Mesodermal cell (in vitro differentiated cells): ENCODE measurements around the gene RGS5.

ENCODE experiments used
- H3K27ac ChIP-seq: 2 replicates; pipeline ENCODE4 v1.7.0; 2013; ENCODE audit warnings: mild to moderate bottlenecking, low read depth, low read length, moderate library complexity; ENCODE audit not compliant: severe bottlenecking
- H3K36me3 ChIP-seq: 2 replicates; pipeline ENCODE4 v1.7.1; 2013; ENCODE audit warnings: mild to moderate bottlenecking, low read length, moderate library complexity; ENCODE audit not compliant: control insufficient read depth, insufficient read depth
- H3K4me1 ChIP-seq: one replicate; pipeline ENCODE4 v1.7.1; 2013; ENCODE audit warnings: mild to moderate bottlenecking, low read length; ENCODE audit not compliant: insufficient read depth, control insufficient read depth, poor library complexity, severe bottlenecking
- H3K4me3 ChIP-seq: 2 replicates; pipeline ENCODE4 v1.7.0; 2013; ENCODE audit warnings: low read length, control low read depth, mild to moderate bottlenecking; ENCODE audit not compliant: insufficient read depth, poor library complexity, severe bottlenecking; ENCODE audit errors: extremely low read depth
- H3K9me3 ChIP-seq: 2 replicates; pipeline ENCODE4 v1.7.1; 2013; ENCODE audit warnings: mild to moderate bottlenecking, low read length, moderate library complexity; ENCODE audit not compliant: control insufficient read depth
- WGBS, 2 experiments: methylation state at CpG; one replicate each; pipeline ENCODE4 v1.1.5; 2013; ENCODE audit warnings: missing lambda C conversion rate in 2 of 2; ENCODE audit not compliant: insufficient coverage in 2 of 2; 5-methylcytosine and 5-hydroxymethylcytosine counted together

RGS5 gene

GRCh38 chr1:163169553-163169952 is 33.2 kb downstream of the RGS5 start:
- Histone ChIP-seq H3K4me3 (no peak overlapping the region), H3K4me1 (peaks cover 39% of the 10 kb centered on the region), H3K27ac (no peak overlapping the region), H3K9me3 (no peaks in the 10 kb centered on the region), H3K36me3 (peaks cover 31% of the 10 kb centered on the region)
- no CpG with 5 or more reads among the region's 1 CpG for WGBS, 2 experiments

- Histone ChIP-seq H3K4me3 (no peak overlapping the region), H3K4me1 (peaks cover 31% of the 10 kb centered on the region), H3K9me3 (no peaks in the 10 kb centered on the region), H3K36me3 (peaks cover 46% of the 10 kb centered on the region), H3K27ac (peak overlapping the region; percentile 58)
- WGBS, 2 experiments: 40% methylated on average over 1 of the region's 1 CpG; no CpG with 5 or more reads in 1 of the 2 experiments
Measured at GRCh38 chr1:163168053-163168452, 34.7 kb downstream of the RGS5 start.

GRCh38 chr1:163166886-163167555 is 35.7 kb downstream of the RGS5 start:
- Histone ChIP-seq H3K9me3 (no peaks in the 10 kb centered on the region), H3K27ac (peak overlapping the region; percentile 58), H3K4me1 (peaks cover 24% of the 10 kb centered on the region), H3K36me3 (peaks cover 56% of the 10 kb centered on the region), H3K4me3 (no peak overlapping the region)
- WGBS, 2 experiments: 79 to 100% methylated on average over 1 to 3 of the region's 6 CpGs

- Histone ChIP-seq H3K9me3 (no peaks in the 10 kb centered on the region), H3K27ac (no peak overlapping the region), H3K36me3 (peaks cover 74% of the 10 kb centered on the region), H3K4me3 (no peak overlapping the region), H3K4me1 (peaks cover 19% of the 10 kb centered on the region)
- 95% methylated on average over 2 of the region's 2 CpGs; no CpG with 5 or more reads in 1 of the 2 experiments for WGBS, 2 experiments
Measured at GRCh38 chr1:163165119-163165518, 37.6 kb downstream of the RGS5 start.

GRCh38 chr1:163163881-163164582 is 38.7 kb downstream of the RGS5 start:
- Histone ChIP-seq H3K27ac (no peak overlapping the region), H3K9me3 (no peaks in the 10 kb centered on the region), H3K36me3 (peaks cover 82% of the 10 kb centered on the region), H3K4me1 (peaks cover 19% of the 10 kb centered on the region), H3K4me3 (no peak overlapping the region)
- WGBS, 2 experiments: 97 to 100% methylated on average over 2 to 3 of the region's 4 CpGs

- no peaks in the 10 kb centered on the region for H3K9me3 ChIP-seq
- peaks cover 91% of the 10 kb centered on the region for H3K36me3 ChIP-seq
- peaks cover 19% of the 10 kb centered on the region for H3K4me1 ChIP-seq
- WGBS, 2 experiments: no CpG with 5 or more reads among the region's 4 CpGs
- H3K4me3 ChIP-seq: no peak overlapping the region
- peak overlapping the region; percentile 25 for H3K27ac ChIP-seq
Measured at GRCh38 chr1:163163163-163163562, 39.6 kb downstream of the RGS5 start.

GRCh38 chr1:163162381-163162914 is 40.3 kb downstream of the RGS5 start:
- Histone ChIP-seq H3K4me3 (no peak overlapping the region), H3K4me1 (peaks cover 15% of the 10 kb centered on the region), H3K9me3 (no peaks in the 10 kb centered on the region), H3K27ac (no peak overlapping the region), H3K36me3 (peaks cover 94% of the 10 kb centered on the region)
- 100% methylated on average over 3 to 4 of the region's 6 CpGs for WGBS, 2 experiments

GRCh38 chr1:163161841-163162240 is 40.9 kb downstream of the RGS5 start:
- H3K9me3 ChIP-seq: no peaks in the 10 kb centered on the region
- peaks cover 94% of the 10 kb centered on the region for H3K36me3 ChIP-seq
- H3K4me3 ChIP-seq: no peak overlapping the region
- WGBS, 2 experiments: no CpG with 5 or more reads among the region's 5 CpGs
- H3K27ac ChIP-seq: no peak overlapping the region
- H3K4me1 ChIP-seq: peaks cover 9% of the 10 kb centered on the region

- Histone ChIP-seq H3K9me3 (no peaks in the 10 kb centered on the region), H3K27ac (no peak overlapping the region), H3K36me3 (peaks cover 94% of the 10 kb centered on the region), H3K4me3 (no peak overlapping the region), H3K4me1 (peaks cover 3% of the 10 kb centered on the region)
- WGBS, 2 experiments: 100% methylated on average over 1 to 2 of the region's 2 CpGs
Measured at GRCh38 chr1:163161337-163161736, 41.4 kb downstream of the RGS5 start.

- Histone ChIP-seq H3K36me3 (peaks cover 73% of the 10 kb centered on the region), H3K9me3 (no peaks in the 10 kb centered on the region), H3K4me3 (no peak overlapping the region), H3K27ac (no peak overlapping the region), H3K4me1 (no peaks in the 10 kb centered on the region)
- 79 to 80% methylated on average over 5 of the region's 5 CpGs for WGBS, 2 experiments
Measured at GRCh38 chr1:163155606-163156005, 47.1 kb downstream of the RGS5 start.

- Histone ChIP-seq H3K4me3 (no peak overlapping the region), H3K9me3 (no peaks in the 10 kb centered on the region), H3K27ac (no peak overlapping the region), H3K36me3 (peaks cover 69% of the 10 kb centered on the region), H3K4me1 (no peaks in the 10 kb centered on the region)
- 87 to 90% methylated on average over 2 of the region's 2 CpGs for WGBS, 2 experiments
Measured at GRCh38 chr1:163148911-163149310, 53.8 kb downstream of the RGS5 start.
